K562 (cell line): ENCODE results near the gene FNDC11. TPM values are rescaled to one million over a fixed set of nuclear protein-coding genes. Genes with fewer than 3 reads are reported as not detected.

Experiments used
- BACH1 ChIP-seq: fragments of 200-800 bp; sonication (Bioruptor generic); IDR thresholded peaks from 2 replicates; pipeline ENCODE4 v1.6.1; 2016; ENCODE audit warnings: missing genetic modification characterization, missing compliant biosample characterization
- BRF2 ChIP-seq: IDR thresholded peaks from 3 replicates; pipeline ENCODE4 v1.6.1; 2011; ENCODE audit warnings: borderline replicate concordance, mild to moderate bottlenecking; ENCODE audit not compliant: insufficient read length, insufficient read depth
- CHD1 ChIP-seq: fragments of 200-600 bp; sonication (generic); IDR thresholded peaks from one replicate; pipeline ENCODE4 v1.6.1; 2012; ENCODE audit warnings: mild to moderate bottlenecking, moderate library complexity, low read length, inconsistent platforms
- E2F4 ChIP-seq: sonication (generic); formaldehyde crosslinking; IDR thresholded peaks from 2 replicates; pipeline ENCODE4 v1.8.0; 2022; ENCODE audit warnings: mild to moderate bottlenecking, low read depth, missing genetic modification reagents
- HBP1 ChIP-seq: fragments of 450-650 bp; formaldehyde crosslinking; IDR thresholded peaks from 2 replicates; pipeline ENCODE4 v1.4.0; 2022; ENCODE audit warnings: missing genetic modification characterization
- HMGN3 ChIP-seq: IDR thresholded peaks from 2 replicates; pipeline ENCODE4 v1.6.1; 2011; ENCODE audit warnings: borderline replicate concordance, low read depth, mild to moderate bottlenecking, mixed read lengths, low read length; ENCODE audit not compliant: insufficient read length; ENCODE audit errors: extremely low read depth
- IFI16 ChIP-seq: fragments of 250-450 bp; sonication (Bioruptor Pico); IDR thresholded peaks from 2 replicates; pipeline ENCODE4 v2.1.2; 2022; ENCODE audit warnings: mild to moderate bottlenecking, inconsistent platforms
- KDM5B ChIP-seq: fragments of 200-600 bp; sonication (generic); IDR thresholded peaks from 2 replicates; pipeline ENCODE4 v1.6.1; 2012; ENCODE audit warnings: low read depth, mild to moderate bottlenecking, moderate library complexity, low read length, control low read depth, inconsistent platforms; ENCODE audit not compliant: insufficient replicate concordance
- KHSRP ChIP-seq: fragments of 450-650 bp; IDR thresholded peaks from 2 replicates; pipeline ENCODE4 v1.6.1; 2017
- MCM3 ChIP-seq: fragments of 450-650 bp; IDR thresholded peaks from 2 replicates; pipeline ENCODE4 v1.6.1; 2016
- SP1 ChIP-seq: sonication (generic); formaldehyde crosslinking; IDR thresholded peaks from 2 replicates; pipeline ENCODE4 v1.8.1; 2022; ENCODE audit warnings: mild to moderate bottlenecking, missing genetic modification reagents
- TARDBP ChIP-seq: fragments of 450-650 bp; IDR thresholded peaks from 2 replicates; pipeline ENCODE4 v1.6.1; 2016
- THAP12 ChIP-seq: fragments of 250-450 bp; sonication (Bioruptor Pico); IDR thresholded peaks from 2 replicates; pipeline ENCODE4 v1.9.0; 2021; ENCODE audit warnings: mild to moderate bottlenecking, inconsistent platforms
- U2AF1 ChIP-seq: fragments of 200-400 bp; formaldehyde crosslinking; optimal IDR thresholded peaks from 2 replicates; pipeline ENCODE3; 2017; ENCODE audit warnings: mild to moderate bottlenecking, low read depth, low read length, moderate library complexity
- ZBTB17 ChIP-seq: fragments of 450-650 bp; formaldehyde crosslinking; IDR thresholded peaks from 2 replicates; pipeline ENCODE4 v1.4.0; 2020; ENCODE audit warnings: mild to moderate bottlenecking
- ZBTB8A ChIP-seq: fragments of 450-650 bp; IDR thresholded peaks from 2 replicates; pipeline ENCODE4 v1.6.1; 2018; ENCODE audit warnings: mild to moderate bottlenecking, moderate library complexity; ENCODE audit not compliant: partially characterized antibody
- ZNF12 ChIP-seq: sonication (generic); formaldehyde crosslinking; IDR thresholded peaks from 2 replicates; pipeline ENCODE4 v1.4.0; 2020; ENCODE audit warnings: mild to moderate bottlenecking, missing genetic modification reagents
- ZNF280A ChIP-seq: fragments of 450-650 bp; IDR thresholded peaks from 2 replicates; pipeline ENCODE4 v1.6.1; 2018; ENCODE audit warnings: mild to moderate bottlenecking, low read depth; ENCODE audit not compliant: partially characterized antibody
- ZNF644 ChIP-seq: fragments of 200-800 bp; sonication (Bioruptor generic); IDR thresholded peaks from 2 replicates; pipeline ENCODE4 v1.6.1; 2016; ENCODE audit warnings: low read depth, missing genetic modification characterization, missing compliant biosample characterization
- ZNF668 ChIP-seq: fragments of 250-450 bp; sonication (Bioruptor Pico); IDR thresholded peaks from 2 replicates; pipeline ENCODE4 v1.8.0; 2022; ENCODE audit warnings: mild to moderate bottlenecking, inconsistent platforms
- polyA plus RNA-seq, 8 experiments: library from polyadenylated mRNA; depleted of rRNA in 4 of 8; stranded (reverse) in 5 of 8; unstranded in 3 of 8; fragments of >200 nt; fragmentation: Nextera tagmentation in 2 of 8; fragmentation: Illumina TruSeq in 1 of 8; extraction: Ambion mirVana in 2 of 8; extraction: Trizol in 1 of 8; gene quantifications; 2 replicates each; pipeline versions ENCODE4 v1.2.1 to v1.2.3, GENCODE V29; 2011 to 2014; ENCODE audit warnings: inconsistent platforms in 1 of 8, missing spikeins in 1 of 8
- total RNA-seq, 7 experiments: library from RNA; depleted of rRNA in 6 of 7; stranded (reverse); fragments of >200 nt in 6 of 7; fragmentation: Illumina TruSeq in 2 of 7; extraction: Trizol in 2 of 7; gene quantifications; 2 replicates each; pipeline versions ENCODE4 v1.2.1 to v1.2.3, GENCODE V29; 2011 to 2021; ENCODE audit warnings: low replicate concordance in 1 of 7

The FNDC11 gene
- total and polyA plus RNA-seq, 9 of the 15 experiments (the other 6 are each of a cell fraction or from before 2014, with no cell fraction given), result 0.08 to 2.3 (median 0.64) TPM; not detected in 2

GRCh38 chr20:63520934-63521601 is 32.9 kb upstream of the FNDC11 start (continued):
- no peak for TF ChIP-seq ZNF280A
- TF ChIP-seq ZNF12, result no peak
- no peak for TF ChIP-seq MCM3
- no peak for TF ChIP-seq BRF2
- TF ChIP-seq TARDBP, result no peak
- peak; percentile 67; the same call in 1 of the 2 replicates for TF ChIP-seq ZBTB17
- TF ChIP-seq CHD1, result peak; percentile 80
- TF ChIP-seq ZNF644 (tag), result no peak
- no peak for TF ChIP-seq BACH1
- TF ChIP-seq ZBTB8A, result no peak
- TF ChIP-seq E2F4 (CRISPR knock-in tag), result no peak
- no peak for TF ChIP-seq HBP1 (CRISPR knock-in tag)
- peak; percentile 64 for TF ChIP-seq HMGN3
- TF ChIP-seq THAP12, result no peak
- no peak for TF ChIP-seq IFI16
- peak; percentile 20 for TF ChIP-seq KDM5B
- peak; percentile 87 for TF ChIP-seq U2AF1
- no peak for TF ChIP-seq SP1
- no peak for TF ChIP-seq KHSRP
- TF ChIP-seq ZNF668 (CRISPR knock-in tag), result no peak
